ENCODE results near the gene MAP4K4.

DNA sequence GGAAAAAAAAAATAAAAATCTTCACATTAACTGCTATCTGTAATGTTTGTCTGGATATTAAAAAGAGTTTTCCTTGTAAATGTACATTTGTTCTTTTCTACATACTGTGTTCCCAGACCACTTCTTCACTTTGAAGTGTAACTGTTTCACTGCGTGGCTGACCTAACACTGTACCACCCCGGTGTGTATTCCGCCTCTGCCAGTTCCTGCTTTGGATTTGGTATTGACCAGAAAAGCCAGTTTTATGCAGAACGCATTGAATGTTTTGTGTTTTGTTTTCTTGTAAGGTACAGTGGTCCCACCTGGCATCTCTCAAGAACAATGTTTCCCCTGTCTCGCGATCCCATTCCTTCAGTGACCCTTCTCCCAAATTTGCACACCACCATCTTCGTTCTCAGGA, 166.0 kb downstream of the MAP4K4 start:
- TF ChIP-seq, protein P1, sequence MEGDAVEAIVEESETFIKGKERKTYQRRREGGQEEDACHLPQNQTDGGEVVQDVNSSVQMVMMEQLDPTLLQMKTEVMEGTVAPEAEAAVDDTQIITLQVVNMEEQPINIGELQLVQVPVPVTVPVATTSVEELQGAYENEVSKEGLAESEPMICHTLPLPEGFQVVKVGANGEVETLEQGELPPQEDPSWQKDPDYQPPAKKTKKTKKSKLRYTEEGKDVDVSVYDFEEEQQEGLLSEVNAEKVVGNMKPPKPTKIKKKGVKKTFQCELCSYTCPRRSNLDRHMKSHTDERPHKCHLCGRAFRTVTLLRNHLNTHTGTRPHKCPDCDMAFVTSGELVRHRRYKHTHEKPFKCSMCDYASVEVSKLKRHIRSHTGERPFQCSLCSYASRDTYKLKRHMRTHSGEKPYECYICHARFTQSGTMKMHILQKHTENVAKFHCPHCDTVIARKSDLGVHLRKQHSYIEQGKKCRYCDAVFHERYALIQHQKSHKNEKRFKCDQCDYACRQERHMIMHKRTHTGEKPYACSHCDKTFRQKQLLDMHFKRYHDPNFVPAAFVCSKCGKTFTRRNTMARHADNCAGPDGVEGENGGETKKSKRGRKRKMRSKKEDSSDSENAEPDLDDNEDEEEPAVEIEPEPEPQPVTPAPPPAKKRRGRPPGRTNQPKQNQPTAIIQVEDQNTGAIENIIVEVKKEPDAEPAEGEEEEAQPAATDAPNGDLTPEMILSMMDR (optimal IDR thresholded peaks at IDR 0.05 in 1 of 3, IDR thresholded peaks at IDR 0.05 in 1 of 3, conservative IDR thresholded peaks at IDR 0.05 in 1 of 3; ENCODE audit: extremely low read depth in 1 of 3, insufficient read depth in 2 of 3, low read length in 3 of 3): no peak
- TF ChIP-seq EZH2 (IDR thresholded peaks at IDR 0.05; ENCODE audit: low read length): no peak
